RWPE2 (cell line): ENCODE measurements around the gene IFNG.

Experiments used
- ATAC-seq: fragments of 200-7000 bp; cut with Tn5 transposase; 3 replicates; pipeline ENCODE4 v1.9.1; 2021; ENCODE audit warnings: low read depth
- DNase-seq: peaks from one replicate; pipeline ENCODE4 v3.0.0-alpha.2; 2020; ENCODE audit warnings: low spot score
- H3K27ac ChIP-seq: fragments of 450-650 bp; 2 replicates; pipeline ENCODE4 v1.5.1; 2017; ENCODE audit warnings: mild to moderate bottlenecking; ENCODE audit not compliant: poor library complexity, severe bottlenecking
- H3K27me3 ChIP-seq: fragments of 250-450 bp; sonication (Bioruptor Pico); 2 replicates; pipeline ENCODE4 v1.5.1; 2021; ENCODE audit warnings: mild to moderate bottlenecking, moderate library complexity; ENCODE audit not compliant: insufficient read depth, poor library complexity, severe bottlenecking
- H3K36me3 ChIP-seq: fragments of 250-450 bp; sonication (Bioruptor Pico); 2 replicates; pipeline ENCODE4 v1.5.1; 2020; ENCODE audit warnings: low read depth, mild to moderate bottlenecking, moderate library complexity
- H3K4me1 ChIP-seq: fragments of 250-450 bp; sonication (Bioruptor Pico); 2 replicates; pipeline ENCODE4 v1.5.1; 2021; ENCODE audit warnings: mild to moderate bottlenecking, moderate library complexity; ENCODE audit not compliant: insufficient read depth, poor library complexity, severe bottlenecking
- H3K4me3 ChIP-seq: fragments of 250-450 bp; sonication (Bioruptor Pico); 2 replicates; pipeline ENCODE4 v1.5.1; 2021; ENCODE audit warnings: mild to moderate bottlenecking, moderate library complexity; ENCODE audit not compliant: severe bottlenecking
- H3K9me3 ChIP-seq: fragments of 250-450 bp; sonication (Bioruptor Pico); 2 replicates; pipeline ENCODE4 v1.5.1; 2021; ENCODE audit warnings: mild to moderate bottlenecking, moderate library complexity; ENCODE audit not compliant: severe bottlenecking
- TF ChIP-seq, protein P1 (sequence below): fragments of 450-650 bp; IDR thresholded peaks from one replicate; pipeline ENCODE4 v1.5.1; 2017; ENCODE audit warnings: mild to moderate bottlenecking, moderate library complexity; ENCODE audit not compliant: poor library complexity, severe bottlenecking

The IFNG gene

GRCh38 chr12:68114606-68115005 is 44.9 kb downstream of the IFNG start:
- ATAC-seq (no peak), DNase-seq (no peak)
- Histone ChIP-seq H3K27me3 (no peaks in the 10 kb centered on the region), H3K4me1 (no peaks in the 10 kb centered on the region), H3K9me3 (no peaks in the 10 kb centered on the region), H3K36me3 (no peaks in the 10 kb centered on the region), H3K4me3 (no peak overlapping the region), H3K27ac (no peak overlapping the region)
- TF ChIP-seq, protein P1, sequence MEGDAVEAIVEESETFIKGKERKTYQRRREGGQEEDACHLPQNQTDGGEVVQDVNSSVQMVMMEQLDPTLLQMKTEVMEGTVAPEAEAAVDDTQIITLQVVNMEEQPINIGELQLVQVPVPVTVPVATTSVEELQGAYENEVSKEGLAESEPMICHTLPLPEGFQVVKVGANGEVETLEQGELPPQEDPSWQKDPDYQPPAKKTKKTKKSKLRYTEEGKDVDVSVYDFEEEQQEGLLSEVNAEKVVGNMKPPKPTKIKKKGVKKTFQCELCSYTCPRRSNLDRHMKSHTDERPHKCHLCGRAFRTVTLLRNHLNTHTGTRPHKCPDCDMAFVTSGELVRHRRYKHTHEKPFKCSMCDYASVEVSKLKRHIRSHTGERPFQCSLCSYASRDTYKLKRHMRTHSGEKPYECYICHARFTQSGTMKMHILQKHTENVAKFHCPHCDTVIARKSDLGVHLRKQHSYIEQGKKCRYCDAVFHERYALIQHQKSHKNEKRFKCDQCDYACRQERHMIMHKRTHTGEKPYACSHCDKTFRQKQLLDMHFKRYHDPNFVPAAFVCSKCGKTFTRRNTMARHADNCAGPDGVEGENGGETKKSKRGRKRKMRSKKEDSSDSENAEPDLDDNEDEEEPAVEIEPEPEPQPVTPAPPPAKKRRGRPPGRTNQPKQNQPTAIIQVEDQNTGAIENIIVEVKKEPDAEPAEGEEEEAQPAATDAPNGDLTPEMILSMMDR: no peak

GRCh38 chr12:68113644-68114043 is 45.9 kb downstream of the IFNG start:
- no peak overlapping the region for H3K4me3 ChIP-seq
- DNase-seq (no peak), ATAC-seq (no peak)
- no peaks in the 10 kb centered on the region for H3K4me1 ChIP-seq
- TF ChIP-seq, protein P1: peak; percentile 23
- no peaks in the 10 kb centered on the region for H3K36me3 ChIP-seq
- no peaks in the 10 kb centered on the region for H3K9me3 ChIP-seq
- no peak overlapping the region for H3K27ac ChIP-seq
- no peaks in the 10 kb centered on the region for H3K27me3 ChIP-seq

- TF ChIP-seq, protein P1: no peak
- Histone ChIP-seq H3K36me3 (no peaks in the 10 kb centered on the region), H3K9me3 (no peaks in the 10 kb centered on the region), H3K4me1 (no peaks in the 10 kb centered on the region), H3K27me3 (no peaks in the 10 kb centered on the region), H3K4me3 (no peak overlapping the region), H3K27ac (no peak overlapping the region)
- ATAC-seq (no peak), DNase-seq (no peak)
Measured at GRCh38 chr12:68111995-68112394, 47.5 kb downstream of the IFNG start.

DNA sequence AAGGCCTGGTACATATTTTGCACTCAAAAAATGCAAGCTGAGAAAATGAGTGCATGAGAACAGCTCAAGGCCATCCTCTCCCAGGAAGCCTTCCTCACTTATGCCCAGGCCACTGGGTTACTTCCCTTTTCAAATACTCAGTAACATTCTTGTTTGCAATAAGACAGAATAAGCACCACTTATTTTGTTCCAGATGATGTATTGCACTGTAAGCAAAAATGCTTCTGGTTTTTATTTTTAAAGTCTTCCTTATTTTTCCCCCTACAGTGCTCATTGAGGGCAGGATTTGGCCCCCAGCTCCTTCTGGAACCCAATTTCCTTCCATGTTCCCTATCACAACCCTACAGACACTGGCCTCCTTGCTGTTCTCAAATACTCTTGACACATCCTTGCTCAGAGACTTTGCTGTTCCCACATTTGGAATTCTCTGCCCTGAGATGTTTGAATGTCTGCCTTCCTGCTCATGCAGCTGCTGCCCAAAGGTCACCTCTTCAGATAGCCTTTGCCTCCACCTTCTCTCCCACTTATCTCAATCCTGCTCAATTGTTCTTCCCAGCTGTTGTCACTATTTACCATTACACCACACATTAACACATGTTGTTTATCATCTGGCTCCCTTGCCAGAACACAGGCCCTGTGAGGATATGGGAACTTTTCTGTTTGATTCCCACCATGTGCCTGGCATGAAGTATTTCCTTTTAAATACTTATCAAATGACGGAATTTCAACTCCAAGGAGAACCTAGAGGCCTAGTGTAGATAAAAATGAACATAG is 49.9 kb downstream of the IFNG start:
- no peak overlapping the region for H3K27ac ChIP-seq
- H3K4me3 ChIP-seq: no peak overlapping the region
- H3K36me3 ChIP-seq: no peaks in the 10 kb centered on the region
- no peaks in the 10 kb centered on the region for H3K4me1 ChIP-seq
- DNase-seq (no peak), ATAC-seq (no peak)
- TF ChIP-seq, protein P1: no peak
- H3K9me3 ChIP-seq: no peaks in the 10 kb centered on the region
- H3K27me3 ChIP-seq: no peaks in the 10 kb centered on the region

DNA sequence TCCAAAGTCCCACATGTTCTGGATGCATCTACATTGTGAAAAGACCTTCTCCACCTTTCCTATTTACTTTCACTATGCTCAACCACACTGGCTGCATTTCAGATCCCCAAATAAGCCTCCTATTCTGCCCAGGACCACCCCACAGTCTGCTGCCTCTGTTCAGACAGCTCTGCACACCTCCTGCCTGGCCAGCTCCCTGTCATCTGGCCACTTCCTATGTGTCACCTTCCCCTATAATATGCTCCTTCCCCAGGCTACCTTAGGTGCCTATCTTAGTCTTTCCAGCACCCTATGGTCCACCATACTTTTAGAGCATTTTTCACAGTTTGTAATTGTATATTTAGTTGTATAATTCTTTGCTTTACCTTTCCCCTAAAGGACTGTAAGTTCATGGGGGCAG is 50.5 kb downstream of the IFNG start:
- DNase-seq (no peak), ATAC-seq (no peak)
- Histone ChIP-seq H3K27ac (no peak overlapping the region), H3K4me1 (no peaks in the 10 kb centered on the region), H3K9me3 (no peaks in the 10 kb centered on the region), H3K27me3 (no peaks in the 10 kb centered on the region), H3K4me3 (no peak overlapping the region), H3K36me3 (no peaks in the 10 kb centered on the region)
- TF ChIP-seq, protein P1: no peak
